22Rv1 (cell line): ENCODE measurements around the gene C5AR2.

Experiments used
- H3K27ac ChIP-seq: fragments of 450-650 bp; 2 replicates; pipeline ENCODE4 v1.5.1; 2017
- CTCF ChIP-seq: fragments of 450-650 bp; IDR thresholded peaks from 2 replicates; pipeline ENCODE4 v1.5.1; 2017; ENCODE audit warnings: mild to moderate bottlenecking
- ZFX ChIP-seq: fragments of 450-650 bp; IDR thresholded peaks from 2 replicates; pipeline ENCODE4 v1.6.1; 2017; ENCODE audit warnings: antibody characterized with exemption, borderline replicate concordance

C5AR2 gene

GRCh38 chr19:47313754-47314295 is 18.1 kb upstream of the C5AR2 start:
- no peak overlapping the region for H3K27ac ChIP-seq
- TF ChIP-seq ZFX, result no peak
- TF ChIP-seq CTCF, result no peak

GRCh38 chr19:47315125-47315821 is 16.7 kb upstream of the C5AR2 start:
- no peak overlapping the region for H3K27ac ChIP-seq
- TF ChIP-seq ZFX (no peak), CTCF (no peak)

- TF ChIP-seq CTCF (no peak), ZFX (no peak)
These were observed 15.5 kb upstream of the C5AR2 start for GRCh38 chr19:47316513-47316912.

GRCh38 chr19:47319923-47320871 is 11.8 kb upstream of the C5AR2 start:
- no peak overlapping the region for H3K27ac ChIP-seq
- no peak for TF ChIP-seq CTCF
- no peak for TF ChIP-seq ZFX

More at GRCh38 chr19:47316513-47316912, 15.5 kb upstream of the C5AR2 start:
- no peak overlapping the region for H3K27ac ChIP-seq

- no peak for TF ChIP-seq ZFX
- no peak for TF ChIP-seq CTCF
- no peak overlapping the region for H3K27ac ChIP-seq
These were observed 10.3 kb upstream of the C5AR2 start for GRCh38 chr19:47321630-47322029.

- no peak overlapping the region for H3K27ac ChIP-seq
- TF ChIP-seq CTCF (no peak), ZFX (no peak)
These were observed 9.9 kb upstream of the C5AR2 start for GRCh38 chr19:47322058-47322457.
